GM19463 (cell line): ENCODE data around the gene LSR.
"Not testable (repeated sequence)": the region's sequence is repeated elsewhere in the genome, so short reads cannot be mapped to it uniquely, and the experiment has no call there.

ENCODE experiments used
- ATAC-seq: cut with Tn5 transposase; IDR thresholded peaks from one replicate; pipeline ENCODE4 v1.9.1; 2021; ENCODE audit warnings: mild to moderate bottlenecking, moderate library complexity; ENCODE audit not compliant: unreplicated experiment

The LSR gene

GRCh38 chr19:35284153-35285094, 35.6 kb downstream of the LSR start:
- ATAC-seq, result no peak

GRCh38 chr19:35285095-35285449, 36.3 kb downstream of the LSR start:
- no peak for ATAC-seq

- ATAC-seq, result not testable (repeated sequence)
Measured at GRCh38 chr19:35285465-35285864, 36.7 kb downstream of the LSR start.

- ATAC-seq, result not testable (repeated sequence)
Measured at GRCh38 chr19:35286101-35286500, 37.3 kb downstream of the LSR start.

GRCh38 chr19:35287713-35288112, 38.9 kb downstream of the LSR start:
- ATAC-seq, result no peak

GRCh38 chr19:35288331-35288730, 39.5 kb downstream of the LSR start:
- ATAC-seq, result no peak

GRCh38 chr19:35288906-35289305, 40.1 kb downstream of the LSR start:
- no peak for ATAC-seq

- ATAC-seq, result no peak
Measured at GRCh38 chr19:35290381-35291127, 41.8 kb downstream of the LSR start.

GRCh38 chr19:35291259-35291658, 42.5 kb downstream of the LSR start:
- ATAC-seq, result no peak

- ATAC-seq, result no peak
Measured at GRCh38 chr19:35291916-35292315, 43.1 kb downstream of the LSR start, which contains the start of gene MAG. TSS of gene MAG (plus strand) at chr19:35292161. CDS start at chr19:35295409, 3,248 bp downstream.

GRCh38 chr19:35292421-35293362, 43.9 kb downstream of the LSR start:
- ATAC-seq, result no peak

- no peak for ATAC-seq
Measured at GRCh38 chr19:35293363-35293739, 44.5 kb downstream of the LSR start.

GRCh38 chr19:35293808-35294207, 45.0 kb downstream of the LSR start:
- no peak for ATAC-seq

- ATAC-seq, result no peak
Measured at GRCh38 chr19:35294328-35294727, 45.5 kb downstream of the LSR start.

GRCh38 chr19:35294859-35295791, 46.3 kb downstream of the LSR start:
- no peak for ATAC-seq

GRCh38 chr19:35295792-35296462, 47.1 kb downstream of the LSR start:
- no peak for ATAC-seq

- no peak for ATAC-seq
Measured at GRCh38 chr19:35296644-35297514, 48.1 kb downstream of the LSR start.

GRCh38 chr19:35297515-35297848, 48.7 kb downstream of the LSR start:
- ATAC-seq, result no peak
